IPS-18c (cell line): ENCODE measurements around the gene HYI.

Experiments
- H3K4me3 ChIP-seq: 2 replicates; pipeline ENCODE4 v1.7.0; 2013; ENCODE audit warnings: low read depth, mild to moderate bottlenecking, low read length, moderate library complexity; ENCODE audit not compliant: insufficient read depth
- H3K9me3 ChIP-seq: one replicate; pipeline ENCODE4 v1.6.1; 2013; ENCODE audit warnings: mild to moderate bottlenecking, low read length, moderate library complexity; ENCODE audit not compliant: control insufficient read depth, insufficient read depth

Gene HYI

DNA sequence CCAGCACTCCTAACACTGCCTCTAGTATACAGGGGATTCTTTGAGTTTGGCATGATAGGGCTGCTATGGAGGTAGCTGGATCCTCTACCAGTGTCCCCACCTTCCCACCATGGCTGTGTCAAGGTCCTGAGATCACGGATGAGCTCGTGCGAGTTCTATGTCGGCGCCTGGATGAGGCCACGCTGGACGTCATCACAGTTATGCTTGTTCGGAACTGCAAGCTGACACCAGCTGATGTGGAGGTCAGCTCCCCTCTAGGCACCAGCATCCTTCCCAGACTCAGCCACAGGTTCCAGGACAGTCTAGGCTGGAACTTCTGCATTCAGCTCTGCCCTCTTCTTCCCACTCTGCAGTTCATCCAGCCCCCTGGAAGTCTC is 15.2 kb downstream of the HYI start:
- no peaks in the 10 kb centered on the region for H3K9me3 ChIP-seq

DNA sequence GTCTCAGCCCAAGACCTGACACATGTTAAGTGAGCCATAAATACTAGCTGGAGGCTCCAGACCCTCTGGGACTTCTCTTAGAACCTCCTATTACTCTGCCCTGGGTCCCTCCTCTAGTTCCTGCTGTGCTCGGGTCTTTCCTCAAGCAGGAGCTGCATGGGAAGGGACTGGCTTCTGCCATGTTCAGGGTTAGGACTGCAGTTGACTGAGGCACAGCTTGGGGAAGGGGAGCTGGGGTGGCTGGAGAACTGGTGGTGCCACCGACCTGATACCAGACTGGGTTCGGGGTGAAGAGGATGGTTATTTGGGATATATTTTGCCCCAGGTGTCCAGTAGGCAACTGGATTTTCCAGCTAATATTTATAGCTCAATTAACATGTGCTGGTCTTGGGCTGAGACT is 15.7 kb downstream of the HYI start:
- Histone ChIP-seq H3K4me3 (no peak overlapping the region), H3K9me3 (no peaks in the 10 kb centered on the region)

More for the DNA sequence above, 15.2 kb downstream of the HYI start:
- H3K4me3 ChIP-seq = no peak overlapping the region

DNA sequence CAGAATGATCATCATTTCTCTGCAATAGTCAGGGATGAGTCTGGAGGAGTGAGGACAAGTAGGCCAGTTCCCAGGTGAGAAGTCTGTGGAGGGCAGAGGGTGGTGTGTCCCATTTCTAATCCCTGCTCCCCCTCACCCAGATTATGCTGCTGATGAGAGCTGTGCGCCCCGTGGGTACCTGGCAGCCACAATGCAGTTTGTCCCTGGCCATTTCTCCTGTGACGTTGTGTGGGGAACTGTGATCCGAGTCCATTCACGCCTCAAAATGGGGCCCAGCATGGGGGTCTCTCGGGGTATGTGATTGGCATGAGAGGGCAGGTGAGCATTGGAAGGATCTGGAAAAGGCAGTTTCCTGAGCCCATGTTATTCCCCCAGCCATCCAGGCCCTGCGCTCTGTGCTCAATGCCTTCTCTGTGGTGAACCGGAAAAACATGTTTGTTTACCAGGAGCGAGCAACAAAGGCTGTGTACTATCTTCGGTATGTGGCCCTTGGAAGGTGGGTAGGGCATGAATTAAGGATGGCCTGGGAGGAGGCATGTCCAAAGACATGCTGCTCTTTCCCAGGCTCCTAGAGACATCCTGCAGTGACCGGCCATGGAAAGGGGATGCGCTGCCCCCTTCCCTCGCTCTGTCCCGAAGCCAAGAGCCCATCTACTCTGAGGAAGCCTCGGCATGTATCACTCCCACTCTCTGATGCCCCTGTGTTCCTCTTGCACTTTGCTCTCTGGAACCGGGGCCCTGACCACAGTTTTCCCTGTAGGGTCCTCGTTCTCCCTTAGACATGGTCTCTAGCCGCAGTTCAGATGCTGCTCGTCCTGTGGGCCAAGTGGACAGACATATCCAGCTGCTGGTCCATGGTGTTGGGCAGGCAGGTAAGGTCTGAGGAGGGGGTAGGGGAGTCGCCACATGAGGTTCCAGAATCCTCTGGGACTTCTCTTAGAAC is 16.4 kb downstream of the HYI start:
- H3K9me3 ChIP-seq = no peaks in the 10 kb centered on the region
- no peak overlapping the region for H3K4me3 ChIP-seq

GRCh38 chr1:43436371-43436770 is 17.4 kb downstream of the HYI start:
- no peaks in the 10 kb centered on the region for H3K9me3 ChIP-seq
- no peak overlapping the region for H3K4me3 ChIP-seq

DNA sequence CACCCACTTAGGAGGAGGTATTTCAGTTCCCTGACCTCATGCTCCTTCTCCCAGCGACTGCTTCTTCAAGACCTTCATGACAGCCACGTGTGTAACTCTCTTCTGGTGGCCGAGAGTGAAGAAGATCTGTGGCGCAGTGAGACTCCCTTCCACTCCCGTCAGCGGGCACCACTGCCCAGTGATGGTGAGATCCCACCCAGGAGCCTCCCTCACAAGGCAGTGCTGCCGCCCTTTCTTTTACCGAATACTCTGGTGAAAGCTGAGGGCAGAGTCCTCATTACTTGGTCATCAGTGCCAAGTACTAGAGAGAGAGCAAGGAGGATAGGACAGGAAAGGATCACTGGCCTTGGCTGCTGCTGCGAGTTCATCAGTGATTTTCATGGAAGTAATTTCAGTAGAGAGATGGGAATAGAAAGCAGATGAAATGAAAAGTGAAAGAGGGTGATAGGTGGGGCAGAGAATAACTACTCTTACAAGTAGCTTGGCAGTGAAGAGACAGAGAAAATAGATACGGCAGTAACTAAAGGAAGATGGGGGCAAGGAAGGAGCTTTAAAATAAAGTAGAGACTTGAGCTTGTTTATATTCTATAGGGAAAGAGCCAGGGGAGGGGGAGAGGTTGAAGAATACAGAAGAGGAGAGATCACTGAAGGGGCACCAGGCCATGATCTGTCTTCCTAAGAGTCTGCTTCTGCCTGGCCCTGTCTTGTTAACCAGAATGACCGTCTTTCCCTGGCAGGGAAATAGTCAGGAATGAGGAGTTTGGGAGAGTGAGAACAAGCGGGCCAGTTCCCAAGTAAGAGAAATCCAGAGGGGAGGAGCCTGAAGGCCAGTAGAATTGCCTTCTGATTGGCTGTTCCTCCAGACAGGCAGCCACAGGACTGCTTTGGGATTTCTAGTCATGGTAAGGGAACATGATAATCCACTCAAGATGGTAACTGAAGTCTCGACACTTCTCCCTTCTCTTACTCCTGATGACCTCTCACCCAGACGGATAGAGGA is 18.3 kb downstream of the HYI start:
- Histone ChIP-seq H3K9me3 (no peaks in the 10 kb centered on the region), H3K4me3 (no peak overlapping the region)

GRCh38 chr1:43434256-43434655 is 19.5 kb downstream of the HYI start:
- Histone ChIP-seq H3K9me3 (no peaks in the 10 kb centered on the region), H3K4me3 (no peak overlapping the region)

- Histone ChIP-seq H3K4me3 (no peak overlapping the region), H3K9me3 (no peaks in the 10 kb centered on the region)
Measured at GRCh38 chr1:43432907-43433306, 20.8 kb downstream of the HYI start.

GRCh38 chr1:43432171-43432860 is 21.4 kb downstream of the HYI start:
- Histone ChIP-seq H3K4me3 (no peak overlapping the region), H3K9me3 (no peaks in the 10 kb centered on the region)

GRCh38 chr1:43431676-43432075 is 22.1 kb downstream of the HYI start:
- Histone ChIP-seq H3K9me3 (no peaks in the 10 kb centered on the region), H3K4me3 (no peak overlapping the region)

DNA sequence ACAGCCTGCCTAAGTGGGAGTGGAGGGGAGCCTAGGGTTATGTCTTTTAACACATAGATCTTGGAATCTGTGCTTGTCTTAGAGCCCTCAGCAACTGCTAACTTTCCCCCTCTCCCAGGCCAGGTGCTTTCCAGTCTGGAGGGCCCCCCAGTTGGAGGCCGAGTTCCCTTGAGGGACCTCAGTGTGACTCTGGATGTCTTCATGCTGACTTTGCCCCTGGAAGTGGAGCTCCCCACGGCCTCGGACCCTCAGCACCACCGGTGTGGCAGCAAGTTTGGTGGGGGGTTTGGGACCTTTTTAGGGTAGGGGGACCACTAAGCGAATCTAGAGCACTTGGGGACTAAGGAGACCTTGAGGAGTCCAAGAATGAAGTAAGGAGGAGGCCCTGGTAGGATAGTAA is 22.9 kb downstream of the HYI start:
- H3K9me3 ChIP-seq = no peaks in the 10 kb centered on the region

GRCh38 chr1:43427941-43428340 is 25.8 kb downstream of the HYI start:
- no peaks in the 10 kb centered on the region for H3K9me3 ChIP-seq
- H3K4me3 ChIP-seq = no peak overlapping the region

More for the DNA sequence above, 22.9 kb downstream of the HYI start:
- H3K4me3 ChIP-seq = no peak overlapping the region

DNA sequence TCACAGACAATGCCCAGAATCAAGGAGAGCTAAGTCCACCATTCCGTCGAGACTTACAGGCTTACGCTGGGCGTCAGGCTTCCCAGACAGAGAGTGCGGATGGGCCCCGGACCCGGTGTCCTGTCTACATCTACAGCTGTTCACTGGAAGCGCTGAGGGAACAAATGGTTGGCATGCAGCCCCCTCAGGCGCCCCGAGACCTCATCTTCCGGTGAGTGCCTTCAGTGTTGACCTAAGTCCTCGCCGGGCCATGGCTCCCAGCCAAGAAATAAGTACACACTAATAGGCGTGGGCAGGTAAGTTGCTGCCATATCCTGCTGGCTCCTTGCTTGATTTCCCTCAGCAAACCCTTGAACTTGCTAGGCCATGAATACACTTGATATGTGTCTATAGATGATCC is 26.2 kb downstream of the HYI start:
- no peaks in the 10 kb centered on the region for H3K9me3 ChIP-seq
- no peak overlapping the region for H3K4me3 ChIP-seq

GRCh38 chr1:43426221-43426620 is 27.5 kb downstream of the HYI start:
- no peaks in the 10 kb centered on the region for H3K9me3 ChIP-seq
- H3K4me3 ChIP-seq = no peak overlapping the region

GRCh38 chr1:43425045-43425444 is 28.7 kb downstream of the HYI start:
- H3K4me3 ChIP-seq = no peak overlapping the region
- no peaks in the 10 kb centered on the region for H3K9me3 ChIP-seq

DNA sequence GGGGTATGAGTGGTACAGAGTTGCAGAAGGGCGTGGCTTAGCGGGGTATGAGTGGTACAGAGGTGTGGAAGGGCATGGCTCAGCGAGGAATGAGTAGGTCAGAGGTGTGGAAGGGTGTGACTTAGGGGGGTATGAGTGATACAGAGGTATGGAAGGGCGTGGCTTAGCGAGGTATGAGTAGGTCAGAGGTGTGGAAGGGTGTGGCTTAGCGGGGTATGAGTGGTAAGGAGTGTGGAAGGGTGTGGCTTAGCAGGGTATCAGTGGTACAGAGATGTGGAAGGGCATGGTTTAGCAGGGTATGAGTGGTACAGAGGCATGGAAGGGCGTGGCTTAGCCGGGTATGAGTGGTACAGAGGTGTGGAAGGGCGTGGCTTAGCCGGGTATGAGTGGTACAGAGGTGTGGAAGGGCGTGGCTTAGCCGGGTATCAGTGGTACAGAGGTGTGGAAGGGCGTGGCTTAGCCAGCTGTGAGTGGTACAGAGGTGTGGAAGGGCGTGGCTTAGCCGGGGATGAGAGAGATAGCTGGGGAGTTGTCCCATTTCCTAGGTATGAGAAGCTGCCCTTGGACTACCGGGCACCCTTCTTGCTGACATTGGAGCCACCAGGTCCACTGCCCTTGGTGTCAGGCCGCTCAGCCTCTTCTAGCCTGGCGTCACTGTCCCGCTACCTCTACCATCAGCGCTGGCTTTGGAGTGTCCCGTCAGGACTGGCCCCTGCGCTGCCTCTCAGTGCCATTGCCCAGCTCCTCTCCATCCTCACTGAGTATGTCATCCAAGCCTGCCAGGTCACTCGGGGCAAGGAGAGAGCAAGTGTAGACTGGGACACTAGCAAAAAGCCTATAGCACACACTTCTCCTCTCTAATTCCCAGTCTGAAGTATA is 29.8 kb downstream of the HYI start:
- H3K4me3 ChIP-seq = no peak overlapping the region

DNA sequence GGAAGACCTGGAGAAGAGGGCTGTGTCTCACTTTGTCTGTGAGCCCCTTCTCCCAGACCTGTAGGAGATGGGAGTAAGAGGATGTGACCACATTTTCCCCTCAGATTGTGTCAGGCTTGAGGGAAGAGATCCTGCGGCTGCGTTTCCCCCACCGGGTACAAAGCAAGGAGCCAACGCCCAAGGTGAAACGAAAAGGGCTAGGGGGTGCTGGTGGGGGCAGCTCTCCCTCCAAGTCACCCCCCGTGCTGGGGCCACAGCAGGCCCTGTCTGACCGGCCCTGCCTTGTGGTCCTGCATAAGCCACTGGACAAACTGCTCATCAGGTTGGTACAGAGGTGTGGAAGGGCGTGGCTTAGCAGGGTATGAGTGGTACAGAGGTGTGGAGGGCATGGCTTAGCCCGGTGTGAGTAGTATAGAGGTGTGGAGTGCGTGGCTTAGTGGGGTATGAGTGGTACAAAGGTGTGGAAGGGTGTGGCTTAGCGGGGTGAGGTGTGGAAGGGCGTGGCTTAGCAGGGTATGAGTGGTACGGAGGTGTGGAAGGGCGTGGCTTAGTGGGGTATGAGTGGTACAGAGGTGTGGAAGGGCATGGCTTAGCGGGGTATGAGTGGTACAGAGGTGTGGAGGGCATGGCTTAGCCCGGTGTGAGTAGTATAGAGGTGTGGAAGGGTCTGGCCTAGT is 30.6 kb downstream of the HYI start:
- H3K9me3 ChIP-seq = no peaks in the 10 kb centered on the region
- H3K4me3 ChIP-seq = no peak overlapping the region; the same call in 1 of the 2 replicates

More for the DNA sequence above, 29.8 kb downstream of the HYI start:
- no peaks in the 10 kb centered on the region for H3K9me3 ChIP-seq
